ENCODE data around the gene CNN3. TPM values are rescaled to one million over a fixed set of nuclear protein-coding genes. Genes with fewer than 3 reads are reported as not detected.

CNN3 gene
- total and polyA plus RNA-seq, 7 donors, result 12.4 to 46.2 (median 19.2) TPM

DNA sequence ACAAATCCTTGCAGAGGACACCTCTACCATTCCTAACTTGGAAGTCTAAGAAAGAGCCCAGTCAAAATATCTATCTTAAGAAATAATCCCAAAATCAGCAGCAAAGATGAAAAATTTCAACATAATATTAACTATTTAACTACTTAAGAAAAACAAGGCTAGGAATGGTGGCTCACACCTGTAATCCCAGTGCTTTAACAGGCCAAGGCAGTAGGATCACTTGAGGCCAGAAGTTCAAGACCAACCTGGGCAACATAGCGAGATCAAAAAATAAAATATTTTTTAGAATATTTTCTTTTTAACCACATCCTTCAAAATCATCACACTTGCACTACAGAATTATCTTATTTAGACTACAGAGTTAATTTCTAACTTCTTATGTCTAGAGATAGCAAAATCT lies 4.9 kb downstream of the CNN3 start:
- H3K4me3 ChIP-seq, result no peak overlapping the region
- H3K9me3 ChIP-seq, result no peaks in the 10 kb centered on the region
- ATAC-seq (no peak), DNase-seq (no peak)
- H3K4me1 ChIP-seq, result peaks cover 12% of the 10 kb centered on the region
- no peak overlapping the region for H3K27ac ChIP-seq
- WGBS, 3 donors, result 87 to 100% (median 96%) methylated on average over 1 of the region's 1 CpG
- no peaks in the 10 kb centered on the region for H3K36me3 ChIP-seq (ENCODE audit: insufficient read depth in 1 of 2, low read depth in 1 of 2)
- TF ChIP-seq, protein P1, sequence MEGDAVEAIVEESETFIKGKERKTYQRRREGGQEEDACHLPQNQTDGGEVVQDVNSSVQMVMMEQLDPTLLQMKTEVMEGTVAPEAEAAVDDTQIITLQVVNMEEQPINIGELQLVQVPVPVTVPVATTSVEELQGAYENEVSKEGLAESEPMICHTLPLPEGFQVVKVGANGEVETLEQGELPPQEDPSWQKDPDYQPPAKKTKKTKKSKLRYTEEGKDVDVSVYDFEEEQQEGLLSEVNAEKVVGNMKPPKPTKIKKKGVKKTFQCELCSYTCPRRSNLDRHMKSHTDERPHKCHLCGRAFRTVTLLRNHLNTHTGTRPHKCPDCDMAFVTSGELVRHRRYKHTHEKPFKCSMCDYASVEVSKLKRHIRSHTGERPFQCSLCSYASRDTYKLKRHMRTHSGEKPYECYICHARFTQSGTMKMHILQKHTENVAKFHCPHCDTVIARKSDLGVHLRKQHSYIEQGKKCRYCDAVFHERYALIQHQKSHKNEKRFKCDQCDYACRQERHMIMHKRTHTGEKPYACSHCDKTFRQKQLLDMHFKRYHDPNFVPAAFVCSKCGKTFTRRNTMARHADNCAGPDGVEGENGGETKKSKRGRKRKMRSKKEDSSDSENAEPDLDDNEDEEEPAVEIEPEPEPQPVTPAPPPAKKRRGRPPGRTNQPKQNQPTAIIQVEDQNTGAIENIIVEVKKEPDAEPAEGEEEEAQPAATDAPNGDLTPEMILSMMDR (IDR thresholded peaks at IDR 0.05), result no peak
- H3K27me3 ChIP-seq (ENCODE audit: insufficient read depth in 3 of 3, low read length in 2 of 3), result peaks cover 0 to 52% (median 16%) of the 10 kb centered on the region in 3 donors
- intact Hi-C loops (cut with DNase I), result no loop called here

DNA sequence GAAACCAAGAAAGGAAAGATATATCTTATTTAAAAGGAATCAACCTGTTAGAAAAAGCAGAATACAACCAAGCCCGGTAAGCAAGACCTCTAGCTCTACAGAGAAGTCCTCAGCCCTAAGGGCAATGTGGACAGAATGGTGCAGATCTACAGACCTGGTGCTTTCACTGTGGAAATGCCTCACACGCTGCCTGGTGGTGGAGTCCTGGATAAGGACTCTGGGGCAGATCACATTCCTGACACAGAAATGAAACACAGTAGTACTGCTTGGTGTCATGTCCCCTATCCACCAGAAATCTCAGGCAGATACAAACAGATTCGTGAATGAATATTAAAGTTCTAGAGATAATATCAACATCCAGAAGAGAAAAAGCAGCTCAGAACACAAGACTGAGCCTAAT lies 6.8 kb downstream of the CNN3 start:
- peaks cover 6% of the 10 kb centered on the region for H3K4me1 ChIP-seq
- no peak for ATAC-seq

DNA sequence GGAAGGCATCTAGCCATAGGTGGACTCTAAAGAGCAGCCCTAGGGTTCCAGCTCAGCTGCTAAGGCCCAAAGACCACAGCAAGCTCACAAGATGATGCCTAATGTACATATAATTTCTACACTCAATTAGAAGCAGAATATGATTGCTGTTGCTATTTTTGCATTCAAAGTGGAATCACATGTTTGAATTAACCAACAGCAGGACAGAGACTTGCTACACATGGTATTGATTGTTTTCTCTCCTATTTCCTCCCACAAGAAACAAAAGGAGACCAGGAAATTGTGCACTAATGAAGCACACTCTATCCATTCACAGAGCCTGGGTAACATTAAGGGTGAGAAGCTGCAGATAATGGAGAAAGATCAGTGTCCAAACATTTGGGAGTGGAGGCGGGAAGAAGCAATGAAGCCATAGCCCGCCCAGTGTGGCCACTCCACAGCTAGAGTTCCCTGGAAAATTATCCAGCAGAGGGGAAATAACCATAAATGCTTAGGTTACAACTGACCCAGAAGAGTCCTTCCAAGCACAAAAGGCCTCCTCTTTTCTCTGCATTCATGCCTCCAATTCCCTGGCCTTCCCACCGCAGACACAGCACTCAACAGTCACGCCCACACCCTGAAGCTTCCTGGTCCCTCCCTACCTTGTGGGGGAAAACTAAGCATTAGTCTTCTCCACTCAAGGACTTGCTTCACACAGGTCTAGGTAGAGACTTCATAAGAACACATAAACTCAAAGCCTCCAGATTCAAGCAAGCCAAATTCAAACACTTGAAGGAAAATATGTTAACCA lies 7.5 kb downstream of the CNN3 start:
- Histone ChIP-seq H3K9me3 (no peaks in the 10 kb centered on the region), H3K4me1 (peaks cover 6% of the 10 kb centered on the region), H3K27me3 (ENCODE audit: insufficient read depth in 3 of 3, low read length in 2 of 3) (peaks cover 0 to 32% (median 3%) of the 10 kb centered on the region in 3 donors), H3K27ac (no peak overlapping the region), H3K4me3 (no peak overlapping the region), H3K36me3 (ENCODE audit: insufficient read depth in 1 of 2, low read depth in 1 of 2) (no peaks in the 10 kb centered on the region)
- intact Hi-C loops (cut with DNase I), result no loop called here
- WGBS, 3 donors, result 70 to 83% (median 71%) methylated on average over 4 of the region's 4 CpGs
- TF ChIP-seq, protein P1 (IDR thresholded peaks at IDR 0.05), result no peak
- no peak for ATAC-seq
- no peak for DNase-seq

More for the DNA sequence above, 6.8 kb downstream of the CNN3 start:
- intact Hi-C loops (cut with DNase I), result no loop called here
- TF ChIP-seq, protein P1 (IDR thresholded peaks at IDR 0.05), result no peak
- 32 to 68% (median 45%) methylated on average over 3 of the region's 3 CpGs for WGBS, 3 donors
- no peak overlapping the region for H3K27ac ChIP-seq
- no peak overlapping the region for H3K4me3 ChIP-seq
- H3K27me3 ChIP-seq (ENCODE audit: insufficient read depth in 3 of 3, low read length in 2 of 3), result peaks cover 0 to 39% (median 4%) of the 10 kb centered on the region in 3 donors
- H3K9me3 ChIP-seq, result no peaks in the 10 kb centered on the region
- no peak for DNase-seq
- no peaks in the 10 kb centered on the region for H3K36me3 ChIP-seq (ENCODE audit: insufficient read depth in 1 of 2, low read depth in 1 of 2)

DNA sequence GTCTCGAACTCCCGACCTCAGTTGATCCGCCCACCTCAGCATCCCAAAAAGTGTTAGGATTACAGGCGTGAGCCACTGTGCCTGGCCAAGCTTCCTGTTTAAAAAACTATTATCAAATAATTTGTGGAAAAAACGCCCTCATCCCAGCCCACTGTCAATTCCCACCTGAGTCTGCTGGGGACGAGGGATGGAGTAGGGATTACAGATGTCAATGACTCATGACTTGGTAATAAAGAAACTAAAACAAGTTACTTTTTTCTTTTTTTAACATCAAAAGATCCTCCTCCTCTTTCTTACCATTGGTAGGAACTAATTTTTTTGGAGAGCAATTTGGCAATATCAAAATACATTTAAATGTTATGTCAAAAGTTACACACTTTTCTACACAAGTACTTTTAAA lies 9.7 kb downstream of the CNN3 start:
- ATAC-seq (no peak), DNase-seq (no peak)
- Histone ChIP-seq H3K36me3 (ENCODE audit: insufficient read depth in 1 of 2, low read depth in 1 of 2) (no peaks in the 10 kb centered on the region), H3K4me3 (no peak overlapping the region), H3K4me1 (peaks cover 11% of the 10 kb centered on the region), H3K27me3 (ENCODE audit: insufficient read depth in 3 of 3, low read length in 2 of 3) (peaks cover 0 to 16% (median 0%) of the 10 kb centered on the region in 3 donors), H3K27ac (no peak overlapping the region), H3K9me3 (no peaks in the 10 kb centered on the region)
- TF ChIP-seq, protein P1 (IDR thresholded peaks at IDR 0.05), result no peak
- WGBS, 3 donors, result 74 to 78% (median 78%) methylated on average over 6 of the region's 6 CpGs
- intact Hi-C loops (cut with DNase I), result no loop called here
